Left ventricle myocardium inferior (tissue), 1 donor: ENCODE measurements around the gene CNTN4. TPM values are rescaled to one million over a fixed set of nuclear protein-coding genes. Genes with fewer than 3 reads are reported as not detected.

Experiments
- DNase-seq: peaks from one replicate; pipeline ENCODE4 v3.0.0-alpha.2; 2020
- H3K27ac ChIP-seq: fragments of 200-600 bp; replicated peaks from 2 replicates; pipeline ENCODE4 v1.8.0; 2021
- H3K27me3 ChIP-seq: fragments of 200-600 bp; 2 replicates; pipeline ENCODE4 v1.8.0; 2021; ENCODE audit warnings: low read depth
- H3K36me3 ChIP-seq: fragments of 200-600 bp; 2 replicates; pipeline ENCODE4 v1.8.0; 2021
- H3K4me1 ChIP-seq: fragments of 200-600 bp; 2 replicates; pipeline ENCODE4 v1.8.0; 2021
- H3K4me3 ChIP-seq: fragments of 200-600 bp; 2 replicates; pipeline ENCODE4 v1.8.0; 2021; ENCODE audit warnings: mild to moderate bottlenecking, moderate library complexity
- H3K9me3 ChIP-seq: fragments of 200-600 bp; replicated peaks from 2 replicates; pipeline ENCODE4 v1.8.0; 2021
- CTCF ChIP-seq: fragments of 200-600 bp; IDR thresholded peaks from 2 replicates; pipeline ENCODE4 v1.8.0; 2021; ENCODE audit warnings: antibody characterized with exemption, mild to moderate bottlenecking, borderline replicate concordance
- intact Hi-C: fragments of 100-400 bp; cut with micrococcal nuclease; formaldehyde crosslinking; loops from one replicate; pipeline ENCODE4 v1.11.0; 2022
- total RNA-seq: library from RNA; stranded (reverse); fragmentation: NEBNext Ultra II Directional; extraction: Animal tissue kit (Norgen Biotek cat#: 25700); gene quantifications from one replicate; pipeline ENCODE4 v1.2.1, GENCODE V29; 2021
- donor health status: DM: no; HTN: yes; CAD: no; lungs with severe emphysema.

The CNTN4 gene
- total RNA-seq, 1 donor from 2014 or later, result 1.2 TPM

GRCh38 chr3:2657971-2658370 lies 559.3 kb downstream of the CNTN4 start:
- Histone ChIP-seq H3K4me3 (no peak overlapping the region), H3K27ac (no peak overlapping the region), H3K9me3 (no peaks in the 10 kb centered on the region), H3K27me3 (no peaks in the 10 kb centered on the region), H3K36me3 (no peaks in the 10 kb centered on the region), H3K4me1 (peaks cover 18% of the 10 kb centered on the region)
- no peak for DNase-seq
- intact Hi-C loops, result no loop called here
- TF ChIP-seq CTCF, result no peak

GRCh38 chr3:2659896-2660295 lies 561.2 kb downstream of the CNTN4 start:
- DNase-seq, result no peak
- Histone ChIP-seq H3K9me3 (no peaks in the 10 kb centered on the region), H3K4me3 (no peak overlapping the region), H3K27me3 (no peaks in the 10 kb centered on the region), H3K4me1 (peaks cover 10% of the 10 kb centered on the region), H3K27ac (no peak overlapping the region), H3K36me3 (no peaks in the 10 kb centered on the region)
- intact Hi-C loops, result no loop called here
- no peak for TF ChIP-seq CTCF

- intact Hi-C loops, result no loop called here
- no peak overlapping the region for H3K4me3 ChIP-seq
- DNase-seq, result no peak
- no peaks in the 10 kb centered on the region for H3K36me3 ChIP-seq
- H3K27me3 ChIP-seq, result no peaks in the 10 kb centered on the region
- no peak for TF ChIP-seq CTCF
- no peaks in the 10 kb centered on the region for H3K9me3 ChIP-seq
- H3K27ac ChIP-seq, result no peak overlapping the region
- no peaks in the 10 kb centered on the region for H3K4me1 ChIP-seq
These were observed 562.4 kb downstream of the CNTN4 start for GRCh38 chr3:2661078-2661477.

- Histone ChIP-seq H3K27me3 (no peaks in the 10 kb centered on the region), H3K4me1 (no peaks in the 10 kb centered on the region), H3K36me3 (no peaks in the 10 kb centered on the region), H3K27ac (no peak overlapping the region), H3K4me3 (no peak overlapping the region), H3K9me3 (no peaks in the 10 kb centered on the region)
- intact Hi-C loops, result no loop called here
- DNase-seq, result no peak
- no peak for TF ChIP-seq CTCF
These were observed 578.8 kb downstream of the CNTN4 start for GRCh38 chr3:2677501-2677900.

GRCh38 chr3:2680236-2680635 lies 581.6 kb downstream of the CNTN4 start:
- Histone ChIP-seq H3K4me3 (no peak overlapping the region), H3K27ac (no peak overlapping the region), H3K36me3 (no peaks in the 10 kb centered on the region), H3K4me1 (no peaks in the 10 kb centered on the region), H3K9me3 (no peaks in the 10 kb centered on the region), H3K27me3 (no peaks in the 10 kb centered on the region)
- no peak for DNase-seq
- intact Hi-C loops, result no loop called here
- TF ChIP-seq CTCF, result no peak

- no peak for TF ChIP-seq CTCF
- H3K27me3 ChIP-seq, result no peaks in the 10 kb centered on the region
- no peaks in the 10 kb centered on the region for H3K9me3 ChIP-seq
- H3K27ac ChIP-seq, result no peak overlapping the region
- H3K36me3 ChIP-seq, result no peaks in the 10 kb centered on the region
- no peaks in the 10 kb centered on the region for H3K4me1 ChIP-seq
- no peak for DNase-seq
- intact Hi-C loops, result no loop called here
- no peak overlapping the region for H3K4me3 ChIP-seq
These were observed 585.4 kb downstream of the CNTN4 start for GRCh38 chr3:2684046-2684445.
